Caco-2 (cell line): ENCODE results near the gene AREL1. TPM values are rescaled to one million over a fixed set of nuclear protein-coding genes. Genes with fewer than 3 reads are reported as not detected.

Experiments
- BruUV-seq: library from RNA; stranded (reverse); fragments of 400-500 nt; replicated peaks from 2 replicates; lab custom pipeline; 2021; lab: Mats Ljungman, UMichigan
- CTCF ChIA-PET: fragments of 300-600 bp; sonication (Branson Sonifier 250); formaldehyde crosslinking; loops from one replicate; lab custom pipeline; 2022; ENCODE audit warnings: antibody characterized with exemption; lab: Charles Lee
- POLR2A ChIA-PET: fragments of 300-600 bp; sonication (Branson Sonifier 250); formaldehyde crosslinking; loops from one replicate; lab custom pipeline; 2022; ENCODE audit warnings: antibody characterized with exemption; lab: Charles Lee
- DNase-seq, 2 experiments: peaks; one replicate each; pipeline versions ENCODE4 v3.0.0 to v3.0.0-alpha.2; 2020 to 2022
- H3K27me3 ChIP-seq: replicated peaks from 2 replicates; pipeline ENCODE4 v1.6.0; 2011; ENCODE audit warnings: low read length; ENCODE audit not compliant: control insufficient read depth, insufficient read depth
- H3K36me3 ChIP-seq: 2 replicates; pipeline ENCODE4 v1.5.1; 2011; ENCODE audit warnings: low read length; ENCODE audit not compliant: control insufficient read depth, insufficient read depth
- H3K4me1 ChIP-seq: fragments of 250-450 bp; sonication (Bioruptor Pico); 2 replicates; pipeline ENCODE4 v1.5.1; 2020; ENCODE audit warnings: mild to moderate bottlenecking
- H3K4me3 ChIP-seq: 2 replicates; pipeline ENCODE4 v1.5.1; 2011; ENCODE audit warnings: low read depth, mild to moderate bottlenecking, control low read depth, low read length
- H3K9me3 ChIP-seq: fragments of 250-450 bp; sonication (Bioruptor Pico); 2 replicates; pipeline ENCODE4 v1.5.1; 2020; ENCODE audit warnings: mild to moderate bottlenecking, moderate library complexity
- H3K27ac Mint-ChIP-seq: one replicate; pipeline ENCODE4 v1.8.0; 2022; ENCODE audit warnings: mixed read lengths; ENCODE audit not compliant: unreplicated experiment
- H3K27me3 Mint-ChIP-seq: one replicate; pipeline ENCODE4 v1.8.0; 2022; ENCODE audit warnings: mixed read lengths; ENCODE audit not compliant: insufficient read depth, unreplicated experiment
- H3K36me3 Mint-ChIP-seq: one replicate; pipeline ENCODE4 v1.8.0; 2022; ENCODE audit warnings: mild to moderate bottlenecking, mixed read lengths; ENCODE audit not compliant: insufficient read depth, unreplicated experiment
- H3K4me1 Mint-ChIP-seq: one replicate; pipeline ENCODE4 v1.8.0; 2022; ENCODE audit warnings: low read depth, mixed read lengths; ENCODE audit not compliant: unreplicated experiment
- H3K4me3 Mint-ChIP-seq: one replicate; pipeline ENCODE4 v1.8.0; 2022; ENCODE audit warnings: mild to moderate bottlenecking, moderate library complexity, mixed read lengths; ENCODE audit not compliant: unreplicated experiment
- H3K9me3 Mint-ChIP-seq: one replicate; pipeline ENCODE4 v1.8.0; 2022; ENCODE audit warnings: mixed read lengths; ENCODE audit not compliant: unreplicated experiment
- CTCF ChIP-seq, 2 experiments: fragments of 200-600 bp in 1 of 2; IDR thresholded peaks; 1 replicate in 1 of 2; 2 replicates in 1 of 2; pipeline versions ENCODE4 v1.5.1 to v1.8.0; 2011 to 2022; ENCODE audit warnings: antibody characterized with exemption in 1 of 2, control low read depth in 1 of 2, inconsistent platforms in 1 of 2, low read depth in 1 of 2, low read length in 1 of 2, mild to moderate bottlenecking in 1 of 2, moderate library complexity in 1 of 2; ENCODE audit not compliant: insufficient read depth in 1 of 2, severe bottlenecking in 1 of 2, unreplicated experiment in 1 of 2
- intact Hi-C: fragments of 100-400 bp; cut with micrococcal nuclease; formaldehyde crosslinking; loops from one replicate; pipeline ENCODE4 v1.10.0; 2022; ENCODE audit not compliant: unreplicated experiment
- total RNA-seq: library from RNA; stranded (reverse); gene quantifications from 2 replicates; pipeline ENCODE4 v1.2.3, GENCODE V29; 2022

AREL1 gene
- total RNA-seq, 1 experiment from 2014 or later: 38.0 TPM

GRCh38 chr14:74660863-74661262 is 52.0 kb downstream of the AREL1 start:
- Mint-ChIP-seq H3K27me3 (no peaks in the 10 kb centered on the region), H3K9me3 (no peaks in the 10 kb centered on the region), H3K27ac (no peak overlapping the region), H3K4me1 (no peaks in the 10 kb centered on the region), H3K4me3 (no peak overlapping the region), H3K36me3 (peaks cover 44% of the 10 kb centered on the region)
- intact Hi-C loops: no loop called here
- Histone ChIP-seq H3K4me1 (no peaks in the 10 kb centered on the region), H3K4me3 (no peak overlapping the region), H3K27me3 (no peaks in the 10 kb centered on the region), H3K9me3 (no peaks in the 10 kb centered on the region), H3K36me3 (no peaks in the 10 kb centered on the region; the same call in none of the 2 replicates)
- CTCF ChIA-PET: no interaction called here
- no TSS peak for BruUV-seq
- no peak for DNase-seq
- POLR2A ChIA-PET: no interaction called here
- no peak for TF ChIP-seq CTCF (IDR thresholded peaks at IDR 0.05; ENCODE audit: insufficient read depth in 1 of 2, low read depth in 1 of 2, low read length in 1 of 2, severe bottlenecking in 1 of 2, unreplicated experiment in 1 of 2)

GRCh38 chr14:74660167-74660566 is 52.7 kb downstream of the AREL1 start:
- Mint-ChIP-seq H3K9me3 (no peaks in the 10 kb centered on the region), H3K4me3 (no peak overlapping the region), H3K27ac (no peak overlapping the region), H3K27me3 (no peaks in the 10 kb centered on the region), H3K36me3 (peaks cover 37% of the 10 kb centered on the region), H3K4me1 (no peaks in the 10 kb centered on the region)
- Histone ChIP-seq H3K9me3 (no peaks in the 10 kb centered on the region), H3K36me3 (no peaks in the 10 kb centered on the region; the same call in none of the 2 replicates), H3K4me1 (no peaks in the 10 kb centered on the region), H3K4me3 (no peak overlapping the region), H3K27me3 (no peaks in the 10 kb centered on the region)
- ChIA-PET CTCF (no interaction called here), POLR2A (no interaction called here)
- BruUV-seq: no TSS peak
- no peak for TF ChIP-seq CTCF (IDR thresholded peaks at IDR 0.05; ENCODE audit: insufficient read depth in 1 of 2, low read depth in 1 of 2, low read length in 1 of 2, severe bottlenecking in 1 of 2, unreplicated experiment in 1 of 2)
- intact Hi-C loops: no loop called here
- no peak for DNase-seq

GRCh38 chr14:74658535-74659131 is 54.2 kb downstream of the AREL1 start:
- no peaks in the 10 kb centered on the region for H3K4me1 Mint-ChIP-seq
- no peaks in the 10 kb centered on the region for H3K27me3 ChIP-seq
- no peak for DNase-seq
- TF ChIP-seq CTCF (IDR thresholded peaks at IDR 0.05; ENCODE audit: insufficient read depth in 1 of 2, low read depth in 1 of 2, low read length in 1 of 2, severe bottlenecking in 1 of 2, unreplicated experiment in 1 of 2): no peak
- no peaks in the 10 kb centered on the region for H3K9me3 Mint-ChIP-seq
- no peak overlapping the region for H3K4me3 Mint-ChIP-seq
- ChIA-PET POLR2A (no interaction called here), CTCF (no interaction called here)
- no peak overlapping the region for H3K4me3 ChIP-seq
- no peak overlapping the region for H3K27ac Mint-ChIP-seq
- H3K36me3 ChIP-seq: no peaks in the 10 kb centered on the region; the same call in 1 of the 2 replicates
- intact Hi-C loops: no loop called here
- no peaks in the 10 kb centered on the region for H3K27me3 Mint-ChIP-seq
- peaks cover 30% of the 10 kb centered on the region for H3K36me3 Mint-ChIP-seq
- no TSS peak for BruUV-seq
- no peaks in the 10 kb centered on the region for H3K9me3 ChIP-seq
- no peaks in the 10 kb centered on the region for H3K4me1 ChIP-seq
